NCI-H2029 (cell line): Measurements from ENCODE around the gene PTPRN2.
"Not testable (repeated sequence)": the region's sequence is repeated elsewhere in the genome, so short reads cannot be mapped to it uniquely, and the experiment has no call there.

Experiments used
- DNase-seq: peaks from one replicate; lab custom pipeline; 2025; lab: John Stamatoyannopoulos, UW

PTPRN2 gene

GRCh38 chr7:158263110-158263963, 324.3 kb downstream of the PTPRN2 start:
- no peak for DNase-seq

- DNase-seq, result no peak
Measured at GRCh38 chr7:158262284-158263109, 325.1 kb downstream of the PTPRN2 start.

GRCh38 chr7:158261362-158262235, 326.0 kb downstream of the PTPRN2 start:
- DNase-seq, result no peak

- no peak for DNase-seq
Measured at GRCh38 chr7:158260567-158261361, 326.9 kb downstream of the PTPRN2 start.

- no peak for DNase-seq
Measured at GRCh38 chr7:158259671-158260418, 327.8 kb downstream of the PTPRN2 start.

- no peak for DNase-seq
Measured at GRCh38 chr7:158259141-158259540, 328.5 kb downstream of the PTPRN2 start.

GRCh38 chr7:158258411-158259130, 329.1 kb downstream of the PTPRN2 start:
- no peak for DNase-seq

GRCh38 chr7:158257516-158258410, 329.9 kb downstream of the PTPRN2 start:
- no peak for DNase-seq

- DNase-seq, result no peak
Measured at GRCh38 chr7:158257001-158257400, 330.6 kb downstream of the PTPRN2 start.

GRCh38 chr7:158256091-158256816, 331.4 kb downstream of the PTPRN2 start:
- no peak for DNase-seq

- DNase-seq, result no peak
Measured at GRCh38 chr7:158255558-158255957, 332.1 kb downstream of the PTPRN2 start.

- no peak for DNase-seq
Measured at GRCh38 chr7:158255156-158255555, 332.5 kb downstream of the PTPRN2 start.

GRCh38 chr7:158253670-158254045, 334.0 kb downstream of the PTPRN2 start:
- not testable (repeated sequence) for DNase-seq

- no peak for DNase-seq
Measured at GRCh38 chr7:158252837-158253669, 334.6 kb downstream of the PTPRN2 start.

- DNase-seq, result no peak
Measured at GRCh38 chr7:158252081-158252836, 335.4 kb downstream of the PTPRN2 start.
